C4-2B (cell line): ENCODE results near the gene HMGN1.

Experiments
- H3K27ac ChIP-seq: fragments of 450-650 bp; 2 replicates; pipeline ENCODE4 v1.5.1; 2017
- ZFX ChIP-seq: fragments of 450-650 bp; IDR thresholded peaks from 2 replicates; pipeline ENCODE4 v1.6.1; 2017
- TF ChIP-seq, protein P1 (sequence below): fragments of 450-650 bp; conservative IDR thresholded peaks from 2 replicates; pipeline ENCODE4 v1.5.1; 2017; ENCODE audit warnings: mild to moderate bottlenecking

Gene HMGN1

GRCh38 chr21:39348355-39349210, at the start of gene HMGN1:
Gene HMGN1 (minus strand): TSS chr21:39349088. CDS start chr21:39348917, 171 bp downstream.
- TF ChIP-seq, protein P1, sequence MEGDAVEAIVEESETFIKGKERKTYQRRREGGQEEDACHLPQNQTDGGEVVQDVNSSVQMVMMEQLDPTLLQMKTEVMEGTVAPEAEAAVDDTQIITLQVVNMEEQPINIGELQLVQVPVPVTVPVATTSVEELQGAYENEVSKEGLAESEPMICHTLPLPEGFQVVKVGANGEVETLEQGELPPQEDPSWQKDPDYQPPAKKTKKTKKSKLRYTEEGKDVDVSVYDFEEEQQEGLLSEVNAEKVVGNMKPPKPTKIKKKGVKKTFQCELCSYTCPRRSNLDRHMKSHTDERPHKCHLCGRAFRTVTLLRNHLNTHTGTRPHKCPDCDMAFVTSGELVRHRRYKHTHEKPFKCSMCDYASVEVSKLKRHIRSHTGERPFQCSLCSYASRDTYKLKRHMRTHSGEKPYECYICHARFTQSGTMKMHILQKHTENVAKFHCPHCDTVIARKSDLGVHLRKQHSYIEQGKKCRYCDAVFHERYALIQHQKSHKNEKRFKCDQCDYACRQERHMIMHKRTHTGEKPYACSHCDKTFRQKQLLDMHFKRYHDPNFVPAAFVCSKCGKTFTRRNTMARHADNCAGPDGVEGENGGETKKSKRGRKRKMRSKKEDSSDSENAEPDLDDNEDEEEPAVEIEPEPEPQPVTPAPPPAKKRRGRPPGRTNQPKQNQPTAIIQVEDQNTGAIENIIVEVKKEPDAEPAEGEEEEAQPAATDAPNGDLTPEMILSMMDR, result no peak; the same call in 1 of the 2 replicates
- peak; percentile 92 for TF ChIP-seq ZFX

GRCh38 chr21:39397646-39398385, 48.9 kb upstream of the HMGN1 start:
- no peak overlapping the region for H3K27ac ChIP-seq
- TF ChIP-seq ZFX, result no peak
- TF ChIP-seq, protein P1, result no peak

More at GRCh38 chr21:39348355-39349210, at the start of gene HMGN1:
- peak within 1 kb of the TSS; percentile 94 for H3K27ac ChIP-seq

DNA sequence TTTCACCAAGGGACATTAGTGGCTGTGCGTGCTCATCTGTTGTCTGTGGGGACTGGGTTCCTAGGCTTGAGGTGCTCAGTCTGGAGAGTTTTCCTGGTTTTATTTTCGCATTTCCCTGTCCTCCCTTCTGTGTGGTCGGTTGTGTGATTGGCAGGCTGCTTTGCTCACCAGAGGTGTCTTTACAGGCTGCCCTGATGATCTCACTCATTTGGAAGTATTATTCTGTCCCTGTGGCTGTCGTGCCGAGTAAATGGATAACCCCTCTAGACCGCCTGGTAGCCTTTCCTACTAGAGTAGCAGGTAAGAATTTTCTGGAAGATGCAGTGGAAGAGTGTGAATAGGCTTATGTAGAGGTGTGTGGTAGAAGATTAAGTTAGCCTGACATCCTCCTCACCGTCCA, 44.1 kb upstream of the HMGN1 start:
- TF ChIP-seq ZFX, result no peak
- TF ChIP-seq, protein P1, result no peak
- no peak overlapping the region for H3K27ac ChIP-seq

DNA sequence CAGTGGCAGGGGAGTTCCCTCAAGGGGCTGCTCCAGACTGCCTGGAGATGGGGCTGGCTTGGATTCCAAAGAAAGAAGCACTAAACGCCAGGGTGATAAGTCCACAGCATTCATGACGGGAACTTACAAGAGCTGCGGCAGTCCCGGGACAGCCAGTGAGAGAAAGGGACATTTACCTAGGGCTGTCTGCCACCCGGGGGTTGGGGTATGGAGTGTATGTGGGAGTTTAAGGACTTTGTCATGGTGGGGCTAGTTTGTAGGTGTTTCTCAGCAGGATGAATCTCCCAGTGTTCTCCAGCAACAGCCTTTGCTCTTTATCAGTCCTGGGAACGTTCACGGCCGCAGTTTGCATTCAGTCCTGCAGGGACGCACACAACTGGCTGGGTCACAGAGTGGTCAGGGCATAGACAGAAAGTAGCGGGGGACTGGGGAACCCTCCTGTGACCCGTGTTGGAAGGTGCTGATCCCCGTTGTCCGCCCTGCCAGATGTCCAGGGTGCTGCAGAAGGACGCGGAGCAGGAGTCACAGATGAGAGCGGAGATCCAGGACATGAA, 41.4 kb upstream of the HMGN1 start:
- TF ChIP-seq, protein P1, result no peak
- TF ChIP-seq ZFX, result no peak
- H3K27ac ChIP-seq, result no peak overlapping the region

DNA sequence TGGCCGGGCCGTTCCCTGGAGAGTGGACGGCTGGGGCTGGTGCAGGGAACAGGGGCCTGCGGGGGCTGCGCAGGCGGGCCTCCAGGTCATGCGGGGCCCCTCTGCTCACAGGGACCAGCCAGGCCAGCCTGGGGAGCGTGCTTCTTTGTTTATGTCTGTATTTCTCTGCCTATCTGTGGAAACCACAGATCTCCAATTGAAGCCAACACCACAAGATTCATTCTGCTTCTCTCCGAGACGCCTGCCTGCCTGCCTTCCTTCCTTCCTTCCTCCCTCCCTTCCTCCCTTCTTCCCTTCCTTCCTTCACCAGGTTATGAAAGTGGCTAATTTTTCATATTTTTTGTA, 39.9 kb upstream of the HMGN1 start:
- peak overlapping the region; percentile 69 for H3K27ac ChIP-seq
- TF ChIP-seq, protein P1, result peak; percentile 42
- 0 out of 2 replicates have a peak, but pooled peaks have one; percentile 21 for TF ChIP-seq ZFX

GRCh38 chr21:39388038-39388810, 39.3 kb upstream of the HMGN1 start:
- TF ChIP-seq, protein P1, result peak; percentile 94
- TF ChIP-seq ZFX, result peak; percentile 38; the same call in 1 of the 2 replicates
- H3K27ac ChIP-seq, result peak overlapping the region; percentile 69
